ENCODE results near the gene LCN6.

Gene LCN6

DNA sequence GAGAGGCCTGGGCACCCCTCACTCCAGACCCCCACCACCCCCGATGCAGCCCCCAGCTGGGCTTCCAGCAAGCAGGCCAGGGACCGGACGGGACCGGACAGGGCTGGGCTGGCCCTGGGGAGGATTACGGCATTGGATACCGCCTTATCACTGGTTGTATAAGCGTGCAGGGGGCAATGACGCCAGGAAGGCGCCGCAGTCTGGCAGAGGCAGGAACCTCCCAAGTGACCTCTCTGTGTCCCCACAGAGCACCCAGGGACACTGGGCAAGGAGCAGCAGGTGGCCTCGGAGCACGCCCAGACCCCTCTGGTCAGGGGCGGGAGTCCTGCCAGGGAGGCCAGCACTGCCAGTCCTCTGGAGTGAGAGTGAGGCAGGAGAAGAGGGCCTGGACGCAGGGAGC, 16.7 kb upstream of the LCN6 start:
- TF ChIP-seq, protein P1, sequence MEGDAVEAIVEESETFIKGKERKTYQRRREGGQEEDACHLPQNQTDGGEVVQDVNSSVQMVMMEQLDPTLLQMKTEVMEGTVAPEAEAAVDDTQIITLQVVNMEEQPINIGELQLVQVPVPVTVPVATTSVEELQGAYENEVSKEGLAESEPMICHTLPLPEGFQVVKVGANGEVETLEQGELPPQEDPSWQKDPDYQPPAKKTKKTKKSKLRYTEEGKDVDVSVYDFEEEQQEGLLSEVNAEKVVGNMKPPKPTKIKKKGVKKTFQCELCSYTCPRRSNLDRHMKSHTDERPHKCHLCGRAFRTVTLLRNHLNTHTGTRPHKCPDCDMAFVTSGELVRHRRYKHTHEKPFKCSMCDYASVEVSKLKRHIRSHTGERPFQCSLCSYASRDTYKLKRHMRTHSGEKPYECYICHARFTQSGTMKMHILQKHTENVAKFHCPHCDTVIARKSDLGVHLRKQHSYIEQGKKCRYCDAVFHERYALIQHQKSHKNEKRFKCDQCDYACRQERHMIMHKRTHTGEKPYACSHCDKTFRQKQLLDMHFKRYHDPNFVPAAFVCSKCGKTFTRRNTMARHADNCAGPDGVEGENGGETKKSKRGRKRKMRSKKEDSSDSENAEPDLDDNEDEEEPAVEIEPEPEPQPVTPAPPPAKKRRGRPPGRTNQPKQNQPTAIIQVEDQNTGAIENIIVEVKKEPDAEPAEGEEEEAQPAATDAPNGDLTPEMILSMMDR (IDR thresholded peaks at IDR 0.05; ENCODE audit: insufficient read depth, low read depth, low read length, missing control alignments) = no peak
- no peak overlapping the region for H3K4me3 ChIP-seq (ENCODE audit: low read depth, low read length)
- DNase-seq (ENCODE audit: low read depth) = no peak

DNA sequence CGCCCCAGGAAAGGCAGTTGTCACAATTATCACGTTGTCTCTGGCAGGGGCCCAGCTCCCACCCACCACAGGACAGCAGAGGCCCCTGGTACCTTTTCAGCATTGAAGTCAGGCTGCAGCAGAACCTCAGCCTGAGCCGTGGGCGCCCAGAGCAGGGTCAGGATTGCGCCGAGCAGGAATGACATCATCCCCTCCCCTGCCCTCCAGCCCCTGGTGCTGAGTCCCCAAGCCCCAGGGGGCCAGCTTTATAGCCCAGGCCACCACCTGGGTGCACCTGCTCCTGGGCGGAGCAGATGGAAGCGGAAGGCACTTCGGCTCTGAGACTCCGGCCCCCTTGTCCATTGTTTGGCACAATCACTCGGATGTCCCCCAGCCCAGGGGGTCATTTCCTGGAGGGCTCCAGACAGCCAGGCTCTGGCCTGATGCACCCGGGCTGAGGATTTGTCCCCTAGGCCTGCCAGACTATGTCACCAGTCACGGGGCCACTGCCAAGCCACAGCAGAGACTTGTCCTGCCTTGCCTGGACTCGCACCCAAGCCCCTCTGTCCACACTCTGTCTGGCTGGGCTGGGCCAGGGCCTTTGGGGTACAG, 16.1 kb upstream of the LCN6 start, which contains the start of gene LCN15:
TSS of gene LCN15 (minus strand) at position 218 of the 591 bp plus-strand sequence. CDS start at position 188, 30 bp downstream.
- DNase-seq (ENCODE audit: low read depth) = no peak

DNA sequence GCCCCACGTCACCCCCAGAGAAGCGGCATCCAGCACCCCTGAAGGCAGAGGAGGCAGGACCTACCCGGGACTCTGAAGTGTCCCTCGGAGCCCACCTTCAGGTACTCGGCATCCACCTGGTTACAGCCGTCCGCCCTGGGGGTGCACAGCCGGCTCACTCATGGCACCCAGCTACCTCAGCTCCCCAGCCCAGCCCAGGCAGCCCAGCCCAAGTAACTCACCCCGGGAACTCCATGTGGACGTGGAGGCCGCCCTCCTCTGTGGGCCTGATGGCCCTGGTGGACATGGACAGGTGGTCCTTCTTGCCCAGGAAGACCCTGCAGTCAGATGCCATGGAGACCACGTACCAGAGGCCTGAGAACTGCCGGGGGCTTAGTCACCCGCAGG, 15.3 kb upstream of the LCN6 start:
- no peak for DNase-seq (ENCODE audit: low read depth)
- TF ChIP-seq, protein P1 (IDR thresholded peaks at IDR 0.05; ENCODE audit: insufficient read depth, low read depth, low read length, missing control alignments) = no peak
- H3K4me3 ChIP-seq (ENCODE audit: low read depth, low read length) = no peak overlapping the region

More for the DNA sequence above, 16.1 kb upstream of the LCN6 start, which contains the start of gene LCN15:
- TF ChIP-seq, protein P1 (IDR thresholded peaks at IDR 0.05; ENCODE audit: insufficient read depth, low read depth, low read length, missing control alignments) = no peak
- no peak within 1 kb of the TSS for H3K4me3 ChIP-seq (ENCODE audit: low read depth, low read length)

DNA sequence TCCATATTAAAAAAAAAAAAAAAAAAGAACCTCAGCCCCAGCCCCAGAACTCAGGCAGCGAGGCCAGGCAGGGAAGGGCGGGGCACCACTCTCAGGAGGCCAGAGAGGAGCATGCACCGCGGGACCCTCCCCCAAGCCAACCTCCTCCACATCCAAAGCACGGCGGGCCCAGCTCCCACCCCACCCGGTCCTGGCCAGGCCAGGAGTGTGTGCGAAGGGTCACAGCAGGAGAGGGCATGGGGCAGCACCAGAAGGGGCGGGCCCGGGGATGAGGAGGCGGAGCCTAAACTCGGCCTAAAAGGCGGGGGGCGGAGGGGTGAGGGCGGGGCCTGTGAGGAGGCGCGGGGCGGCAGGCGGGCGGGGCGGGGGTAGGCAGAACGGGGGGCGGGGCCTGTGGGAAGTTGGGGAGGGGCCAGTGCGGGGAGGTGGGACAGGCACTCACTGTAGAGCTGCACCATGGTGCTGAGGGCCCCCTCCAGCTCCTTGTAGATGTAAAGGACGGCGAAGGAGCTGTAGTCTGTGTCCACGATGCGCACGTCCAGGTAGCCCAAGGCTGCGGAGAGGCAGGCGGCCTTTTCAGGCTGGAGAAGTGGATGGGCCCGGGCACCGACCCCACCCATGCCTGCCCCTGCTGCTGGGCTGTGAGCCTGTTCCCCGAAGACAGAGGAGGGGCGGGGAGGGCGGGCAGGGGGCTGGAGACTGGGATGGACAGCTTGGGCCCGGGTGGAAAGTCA, 14.8 kb upstream of the LCN6 start:
- DNase-seq (ENCODE audit: low read depth) = peak; percentile 68
- no peak overlapping the region for H3K4me3 ChIP-seq (ENCODE audit: low read depth, low read length)
- TF ChIP-seq, protein P1 (IDR thresholded peaks at IDR 0.05; ENCODE audit: insufficient read depth, low read depth, low read length, missing control alignments) = no peak

DNA sequence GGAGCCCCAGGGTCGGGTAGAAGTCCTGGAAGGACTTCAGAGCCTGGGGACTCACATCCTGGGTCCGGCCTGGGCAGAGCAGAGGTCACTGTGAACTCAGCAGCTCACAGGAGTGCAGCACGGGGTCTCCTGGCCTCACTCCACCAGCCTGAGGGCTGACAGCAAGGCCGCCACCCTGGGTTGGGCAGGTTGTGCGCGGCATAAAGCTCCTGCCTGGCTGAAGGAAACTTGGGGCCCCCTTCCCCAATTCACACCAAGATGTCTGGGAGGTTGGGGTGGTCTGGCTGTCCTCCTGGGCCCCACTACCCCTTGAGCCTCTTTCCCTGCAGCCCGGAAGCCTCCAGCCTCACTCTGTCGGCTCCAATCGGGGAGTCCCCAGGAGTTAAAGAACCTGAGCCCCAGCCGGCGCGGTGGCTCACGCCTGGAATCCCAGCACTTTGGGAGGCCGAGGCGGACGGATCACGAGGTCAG, 13.9 kb upstream of the LCN6 start:
- DNase-seq (ENCODE audit: low read depth) = no peak
- TF ChIP-seq, protein P1 (IDR thresholded peaks at IDR 0.05; ENCODE audit: insufficient read depth, low read depth, low read length, missing control alignments) = no peak
- no peak overlapping the region for H3K4me3 ChIP-seq (ENCODE audit: low read depth, low read length)

DNA sequence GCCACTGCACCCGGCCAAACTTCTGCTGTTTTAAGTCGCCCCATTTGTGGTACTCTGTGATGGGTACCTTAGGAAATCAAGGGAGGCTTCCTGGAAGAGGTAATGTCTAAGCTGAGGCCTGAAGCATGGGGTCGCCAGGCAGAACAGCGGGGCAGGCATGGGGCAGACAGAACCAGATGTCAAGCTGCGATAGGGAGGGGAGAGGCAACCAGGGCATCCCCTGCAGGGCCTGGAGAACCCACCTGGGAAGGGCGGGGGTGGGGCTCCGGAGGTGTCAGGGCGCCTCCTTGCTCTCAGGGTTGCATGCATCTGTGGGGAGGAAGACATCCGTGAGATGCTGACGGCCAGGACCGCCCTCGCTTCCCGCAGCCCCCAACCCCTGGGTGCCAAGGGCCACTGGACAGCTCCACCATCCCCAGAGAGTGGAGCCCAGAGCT, 13.2 kb upstream of the LCN6 start:
- TF ChIP-seq, protein P1 (IDR thresholded peaks at IDR 0.05; ENCODE audit: insufficient read depth, low read depth, low read length, missing control alignments) = no peak
- DNase-seq (ENCODE audit: low read depth) = no peak
- no peak overlapping the region for H3K4me3 ChIP-seq (ENCODE audit: low read depth, low read length)

All from GM12865 (cell line).